H1 (cell line): Measurements from ENCODE around the gene DPP8. TPM values are rescaled to one million over a fixed set of nuclear protein-coding genes. Genes with fewer than 3 reads are reported as not detected.
A peak's percentile ranks its signal among the peaks of the same experiment; 100 is the strongest.

Source experiments
- KDM5A ChIP-seq: fragments of 200-600 bp; IDR thresholded peaks from 2 replicates; pipeline ENCODE4 v1.7.1; 2012; ENCODE audit warnings: mild to moderate bottlenecking, low read length, inconsistent platforms, mixed read lengths
- NANOG ChIP-seq: IDR thresholded peaks from 2 replicates; pipeline ENCODE4 v1.6.1; 2011; ENCODE audit warnings: low read length, low read depth, mild to moderate bottlenecking, inconsistent platforms; ENCODE audit not compliant: insufficient read depth, poor library complexity, severe bottlenecking
- SIRT6 ChIP-seq: IDR thresholded peaks from one replicate; pipeline ENCODE4 v1.7.1; 2012; ENCODE audit warnings: low read length, inconsistent platforms
- SP4 ChIP-seq: IDR thresholded peaks from 2 replicates; pipeline ENCODE4 v1.6.1; 2012; ENCODE audit warnings: low read length, inconsistent platforms
- TAF1 ChIP-seq: IDR thresholded peaks from 2 replicates; pipeline ENCODE4 v1.6.1; 2011; ENCODE audit warnings: mild to moderate bottlenecking, low read depth, low read length
- TCF12 ChIP-seq: IDR thresholded peaks from 2 replicates; pipeline ENCODE4 v1.6.1; 2011; ENCODE audit warnings: low read depth, mild to moderate bottlenecking, low read length
- YY1 ChIP-seq: IDR thresholded peaks from 2 replicates; pipeline ENCODE4 v1.6.1; 2011; ENCODE audit warnings: low read depth, mild to moderate bottlenecking, low read length
- polyA plus RNA-seq, 7 experiments: library from polyadenylated mRNA; depleted of rRNA in 3 of 7; stranded (reverse) in 5 of 7; unstranded in 2 of 7; fragments of >200 nt in 5 of 7; fragments of 200-250 nt in 2 of 7; gene quantifications; 1 replicate in 5 of 7; 2 replicates in 1 of 7; 4 replicates in 1 of 7; pipeline versions ENCODE4 v1.2.1 to v1.2.3, GENCODE V29; 2011 to 2013; ENCODE audit warnings: missing spikeins in 2 of 7, mixed read lengths in 2 of 7
- total RNA-seq: library from RNA; stranded (reverse); fragmentation: NEBNext Ultra II Directional; extraction: Animal tissue kit (Norgen Biotek cat#: 25700); gene quantifications from 2 replicates; pipeline ENCODE4 v1.2.1, GENCODE V29; 2021
- TF ChIP-seq, protein P1 (sequence below): IDR thresholded peaks from 2 replicates; pipeline ENCODE4 v1.6.1; 2012; ENCODE audit warnings: low read length, inconsistent platforms

Gene DPP8
- total and polyA plus RNA-seq, 2 of the 8 experiments (the other 6 are each of a cell fraction or from before 2014, with no cell fraction given): 9.9 to 26.0 TPM

DNA sequence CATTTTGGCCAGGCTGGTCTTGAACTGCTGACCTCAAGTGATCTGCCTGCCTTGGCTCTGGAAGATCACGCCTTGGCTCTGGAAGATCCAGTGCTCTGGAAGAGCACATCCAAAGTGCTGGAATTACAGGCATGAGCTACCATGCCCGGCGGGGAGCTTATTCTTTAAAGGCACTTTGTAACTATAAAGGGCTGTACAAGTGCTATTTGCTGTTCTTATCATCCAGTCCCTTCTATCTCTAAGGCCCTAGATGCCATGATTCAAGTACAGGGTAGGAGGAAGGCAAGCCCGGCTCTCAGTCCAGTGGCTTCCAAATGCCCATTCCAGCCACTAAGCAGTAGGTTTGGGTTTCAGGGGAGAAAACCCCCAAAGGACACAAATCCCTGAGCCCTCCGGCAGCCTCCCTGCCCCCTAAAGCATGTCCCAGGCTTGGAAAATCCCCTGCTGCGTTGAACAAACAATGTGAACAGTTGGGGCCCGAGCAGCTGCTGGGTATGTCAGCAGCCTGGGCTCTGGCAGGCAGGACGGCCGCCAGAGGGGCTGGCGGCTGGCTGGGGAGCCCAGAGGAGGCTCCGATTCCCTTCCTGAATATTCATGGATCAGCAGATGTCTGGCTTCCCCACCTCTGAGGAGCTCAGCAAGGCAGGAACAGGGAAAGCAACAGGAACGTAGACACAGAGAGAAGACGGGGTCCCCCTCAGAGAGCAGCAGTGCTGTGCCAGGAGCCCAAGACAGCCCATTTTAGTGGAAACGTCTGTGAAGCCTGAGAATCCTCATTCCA is 102.5 kb downstream of the DPP8 start (continued):
- TF ChIP-seq TCF12: peak; percentile 96
- TF ChIP-seq SP4: 0 out of 2 replicates have a peak, but pooled peaks have one; percentile 31
- TF ChIP-seq, protein P1, sequence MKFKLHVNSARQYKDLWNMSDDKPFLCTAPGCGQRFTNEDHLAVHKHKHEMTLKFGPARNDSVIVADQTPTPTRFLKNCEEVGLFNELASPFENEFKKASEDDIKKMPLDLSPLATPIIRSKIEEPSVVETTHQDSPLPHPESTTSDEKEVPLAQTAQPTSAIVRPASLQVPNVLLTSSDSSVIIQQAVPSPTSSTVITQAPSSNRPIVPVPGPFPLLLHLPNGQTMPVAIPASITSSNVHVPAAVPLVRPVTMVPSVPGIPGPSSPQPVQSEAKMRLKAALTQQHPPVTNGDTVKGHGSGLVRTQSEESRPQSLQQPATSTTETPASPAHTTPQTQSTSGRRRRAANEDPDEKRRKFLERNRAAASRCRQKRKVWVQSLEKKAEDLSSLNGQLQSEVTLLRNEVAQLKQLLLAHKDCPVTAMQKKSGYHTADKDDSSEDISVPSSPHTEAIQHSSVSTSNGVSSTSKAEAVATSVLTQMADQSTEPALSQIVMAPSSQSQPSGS: no peak
- peak; percentile 56 for TF ChIP-seq TAF1
- peak; percentile 52; the same call in 1 of the 2 replicates for TF ChIP-seq YY1
- TF ChIP-seq SIRT6: no peak
- TF ChIP-seq KDM5A: no peak
- peak; percentile 75 for TF ChIP-seq NANOG
- TF ChIP-seq, all 59 proteins: peak for 25
